ENCODE results near the gene ZNF80.

GRCh38 chr3:114223143-114223542 is 14.2 kb downstream of the ZNF80 start:
- TF ChIP-seq CTCF (IDR thresholded peaks at IDR 0.05; ENCODE audit: low read depth, low read length) (no peak), MYC (IDR thresholded peaks at IDR 0.05; ENCODE audit: low read depth, low read length) (no peak)

All from NB4 (cell line).